ENCODE measurements around the gene TMEM107.

Gene TMEM107

GRCh38 chr17:8176197-8176940 is at the start of gene TMEM107:
Gene TMEM107, minus strand, starts transcription at chr17:8176380. Its CDS starts 94 bp downstream, at chr17:8176286.
- TF ChIP-seq, protein P1, sequence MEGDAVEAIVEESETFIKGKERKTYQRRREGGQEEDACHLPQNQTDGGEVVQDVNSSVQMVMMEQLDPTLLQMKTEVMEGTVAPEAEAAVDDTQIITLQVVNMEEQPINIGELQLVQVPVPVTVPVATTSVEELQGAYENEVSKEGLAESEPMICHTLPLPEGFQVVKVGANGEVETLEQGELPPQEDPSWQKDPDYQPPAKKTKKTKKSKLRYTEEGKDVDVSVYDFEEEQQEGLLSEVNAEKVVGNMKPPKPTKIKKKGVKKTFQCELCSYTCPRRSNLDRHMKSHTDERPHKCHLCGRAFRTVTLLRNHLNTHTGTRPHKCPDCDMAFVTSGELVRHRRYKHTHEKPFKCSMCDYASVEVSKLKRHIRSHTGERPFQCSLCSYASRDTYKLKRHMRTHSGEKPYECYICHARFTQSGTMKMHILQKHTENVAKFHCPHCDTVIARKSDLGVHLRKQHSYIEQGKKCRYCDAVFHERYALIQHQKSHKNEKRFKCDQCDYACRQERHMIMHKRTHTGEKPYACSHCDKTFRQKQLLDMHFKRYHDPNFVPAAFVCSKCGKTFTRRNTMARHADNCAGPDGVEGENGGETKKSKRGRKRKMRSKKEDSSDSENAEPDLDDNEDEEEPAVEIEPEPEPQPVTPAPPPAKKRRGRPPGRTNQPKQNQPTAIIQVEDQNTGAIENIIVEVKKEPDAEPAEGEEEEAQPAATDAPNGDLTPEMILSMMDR (conservative IDR thresholded peaks at IDR 0.05; ENCODE audit: control insufficient read depth, insufficient read depth, low read depth, low read length) = no peak
- H3K4me3 ChIP-seq (ENCODE audit: control insufficient read depth, low read depth, low read length) = peak within 1 kb of the TSS; percentile 77
- DNase-seq (ENCODE audit: low read depth) = peak; percentile 77

DNA sequence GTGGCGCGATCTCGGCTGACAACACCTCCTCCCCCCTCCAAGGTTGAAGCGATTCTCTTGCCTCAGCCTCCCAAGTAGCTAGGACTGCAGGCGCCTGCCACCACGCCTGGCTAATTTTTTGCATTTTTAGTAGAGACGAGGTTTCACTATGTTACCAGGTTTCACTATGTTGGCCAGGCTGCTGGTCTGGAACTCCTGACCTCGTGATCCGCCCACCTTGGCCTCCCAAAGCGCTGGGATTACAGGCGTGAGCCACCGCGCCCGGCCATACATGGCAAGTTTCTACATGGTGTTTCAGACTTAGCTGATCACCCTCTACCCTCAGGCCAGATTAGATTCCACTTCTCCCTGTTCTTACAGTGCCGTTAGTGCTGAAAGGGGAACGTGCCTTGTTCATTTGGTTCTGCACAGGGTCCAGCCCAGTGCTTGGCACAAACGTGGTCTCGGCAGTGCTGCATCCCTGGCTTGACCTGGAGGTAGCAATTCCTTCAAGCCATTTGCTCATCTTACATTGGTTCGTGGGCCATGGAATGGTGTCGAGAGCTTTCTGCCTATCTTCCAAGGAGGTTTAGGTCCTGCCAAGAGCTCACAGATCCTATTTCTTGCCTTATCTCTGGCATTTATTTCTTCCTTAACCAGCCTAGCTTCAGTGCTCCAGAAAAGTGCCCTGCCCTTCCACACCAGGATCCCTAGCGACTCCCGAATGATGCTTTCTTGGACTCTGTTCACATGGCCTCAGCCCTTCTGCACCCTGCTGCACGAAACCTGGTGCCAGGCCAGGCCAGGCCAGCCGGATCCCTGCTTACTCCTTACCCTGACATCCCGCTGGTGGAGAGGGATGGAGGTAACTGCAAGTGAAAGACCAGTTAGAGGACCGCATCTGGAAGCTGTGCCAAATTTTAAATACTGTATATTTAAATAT is 49.0 kb upstream of the TMEM107 start:
- TF ChIP-seq, protein P1 (conservative IDR thresholded peaks at IDR 0.05; ENCODE audit: control insufficient read depth, insufficient read depth, low read depth, low read length) = no peak

GRCh38 chr17:8223356-8224126 is 47.4 kb upstream of the TMEM107 start:
- H3K4me3 ChIP-seq (ENCODE audit: control insufficient read depth, low read depth, low read length) = peak overlapping the region; percentile 72
- DNase-seq (ENCODE audit: low read depth) = peak; percentile 58
- TF ChIP-seq, protein P1 (conservative IDR thresholded peaks at IDR 0.05; ENCODE audit: control insufficient read depth, insufficient read depth, low read depth, low read length) = peak; percentile 14

More for the DNA sequence above, 49.0 kb upstream of the TMEM107 start:
- DNase-seq (ENCODE audit: low read depth) = no peak
- H3K4me3 ChIP-seq (ENCODE audit: control insufficient read depth, low read depth, low read length) = no peak overlapping the region

DNA sequence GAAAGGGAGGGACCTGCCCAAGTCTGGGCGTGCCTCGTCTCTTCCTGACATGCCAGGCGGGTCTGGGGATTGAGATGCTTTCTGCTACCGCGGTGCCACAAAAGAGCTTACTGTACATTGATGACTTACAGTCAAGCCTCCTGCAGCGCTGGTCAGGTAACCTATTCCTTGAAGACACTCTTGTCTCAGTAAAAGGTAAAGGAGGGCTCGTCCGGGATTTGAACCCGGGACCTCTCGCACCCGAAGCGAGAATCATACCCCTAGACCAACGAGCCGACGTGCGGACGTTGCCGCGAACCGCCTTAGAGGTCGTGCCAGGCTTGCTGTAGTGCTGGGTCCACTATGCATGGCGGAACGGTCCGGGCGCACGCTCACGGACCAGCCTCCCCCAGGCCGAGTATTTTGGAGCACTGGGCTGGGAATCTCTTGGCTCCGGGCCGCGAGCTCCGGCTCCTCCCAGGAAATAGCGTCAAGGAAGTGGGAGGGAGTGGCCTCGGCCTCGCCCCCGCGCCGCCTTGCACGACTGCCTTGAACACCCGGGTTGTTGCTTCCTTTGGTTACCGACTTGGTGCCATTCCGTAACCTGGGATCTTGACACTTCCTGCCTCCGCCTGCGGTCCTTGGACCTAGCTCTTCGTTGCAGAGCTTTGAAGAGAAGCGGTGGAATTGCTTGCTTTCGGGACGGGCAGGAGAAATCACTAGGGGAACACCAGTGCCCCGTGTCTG is 46.6 kb upstream of the TMEM107 start:
- peak overlapping the region; percentile 72 for H3K4me3 ChIP-seq (ENCODE audit: control insufficient read depth, low read depth, low read length)
- DNase-seq (ENCODE audit: low read depth) = peak; percentile 95
- TF ChIP-seq, protein P1 (conservative IDR thresholded peaks at IDR 0.05; ENCODE audit: control insufficient read depth, insufficient read depth, low read depth, low read length) = no peak

- no peak for DNase-seq (ENCODE audit: low read depth)
- TF ChIP-seq, protein P1 (conservative IDR thresholded peaks at IDR 0.05; ENCODE audit: control insufficient read depth, insufficient read depth, low read depth, low read length) = no peak
- peak overlapping the region; percentile 72 for H3K4me3 ChIP-seq (ENCODE audit: control insufficient read depth, low read depth, low read length)
Observed at GRCh38 chr17:8222380-8222629, 46.1 kb upstream of the TMEM107 start.

Data from fibroblast of mammary gland (primary cell).